SK-N-SH treated with all-trans-retinoic acid at 6 μM for 48 hours (cell line): Measurements from ENCODE around the gene PTPRF.

ENCODE experiments used
- ZC3H10 ChIP-seq: fragments of 250-450 bp; sonication (Bioruptor Pico); IDR thresholded peaks from 2 replicates; pipeline ENCODE4 v1.5.1; 2021; ENCODE audit warnings: mild to moderate bottlenecking, moderate library complexity
- ZFP30 ChIP-seq: fragments of 450-650 bp; formaldehyde crosslinking; IDR thresholded peaks from 2 replicates; pipeline ENCODE4 v1.5.0; 2022; ENCODE audit warnings: mild to moderate bottlenecking, moderate library complexity

DNA sequence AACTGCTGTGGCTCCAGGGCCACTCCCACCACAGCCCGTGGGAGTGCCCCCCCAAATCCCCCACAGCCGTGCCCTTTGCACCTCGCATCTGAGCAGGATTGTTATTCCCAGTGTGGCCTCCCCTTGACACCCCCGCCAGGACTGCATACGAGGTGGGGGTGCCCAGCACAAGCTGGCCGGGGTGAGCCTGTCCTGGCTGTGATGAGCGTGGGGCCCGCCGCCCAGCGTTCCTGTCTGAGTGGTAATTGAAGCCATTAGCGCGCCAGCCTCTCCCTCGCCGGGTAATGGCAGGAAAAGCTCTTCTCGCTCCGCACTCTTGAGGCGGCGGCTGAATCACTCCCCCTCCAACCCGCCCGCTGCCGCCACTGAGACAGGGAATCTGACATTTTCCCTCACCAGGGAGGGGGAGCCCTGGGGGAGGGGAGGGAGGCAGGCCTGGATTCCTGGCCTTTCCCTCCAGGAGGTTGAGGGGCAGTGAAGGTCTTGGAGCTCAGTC, 27.7 kb downstream of the PTPRF start:
- no peak for TF ChIP-seq ZFP30
- no peak for TF ChIP-seq ZC3H10 (CRISPR knock-in tag)
